ENCODE data around the gene RNF7. TPM values are rescaled to one million over a fixed set of nuclear protein-coding genes. Genes with fewer than 3 reads are reported as not detected.

Gene RNF7
- total RNA-seq, 4 donors from 2014 or later: 92.1 to 113 (median 106) TPM

DNA sequence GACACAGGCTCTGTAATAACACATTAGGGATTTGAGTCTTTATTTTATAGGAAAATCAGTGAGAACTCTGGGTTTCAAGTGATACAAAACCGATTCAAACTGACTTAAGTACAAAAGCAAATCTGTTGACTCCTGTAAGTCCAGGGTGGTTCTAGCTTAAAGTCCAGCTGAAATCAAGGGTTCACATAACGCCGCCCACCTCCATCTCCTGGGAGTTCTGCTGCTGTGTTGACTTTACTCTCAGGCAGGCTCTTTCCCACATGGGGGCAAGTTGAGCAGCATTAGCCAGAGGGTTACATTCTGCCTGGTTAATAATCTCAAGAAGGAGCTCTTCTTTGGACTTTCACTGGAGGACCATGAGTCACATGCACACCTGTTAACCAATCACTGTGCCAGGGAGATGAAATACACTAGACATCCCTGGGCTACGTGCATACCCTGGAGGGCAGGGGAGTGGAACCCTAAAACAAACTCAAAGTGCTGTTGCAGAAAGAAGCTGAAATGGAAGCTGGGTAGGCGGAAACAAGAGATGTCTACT, 9.7 kb upstream of the RNF7 start:
- Histone ChIP-seq H3K4me1 (no peaks in the 10 kb centered on the region), H3K9me3 (no peaks in the 10 kb centered on the region), H3K36me3 (no peaks in the 10 kb centered on the region), H3K27ac (no peak overlapping the region), H3K4me3 (no peak overlapping the region), H3K27me3 (no peaks in the 10 kb centered on the region)
- no peak for ATAC-seq
- in situ Hi-C loops (cut with MboI; ENCODE audit: low sequenced_read_pairs in 4 of 4) (loop anchor here in 1 of 4 donors (25.0 kb wide), 1 partner anchor 366 kb away; the partner anchor contains the start of gene ZBTB38), intact Hi-C loops (cut with DNase I; ENCODE audit: low total_unique reads) (no loop called here)
- DNase-seq: no peak
- TF ChIP-seq, protein P1, sequence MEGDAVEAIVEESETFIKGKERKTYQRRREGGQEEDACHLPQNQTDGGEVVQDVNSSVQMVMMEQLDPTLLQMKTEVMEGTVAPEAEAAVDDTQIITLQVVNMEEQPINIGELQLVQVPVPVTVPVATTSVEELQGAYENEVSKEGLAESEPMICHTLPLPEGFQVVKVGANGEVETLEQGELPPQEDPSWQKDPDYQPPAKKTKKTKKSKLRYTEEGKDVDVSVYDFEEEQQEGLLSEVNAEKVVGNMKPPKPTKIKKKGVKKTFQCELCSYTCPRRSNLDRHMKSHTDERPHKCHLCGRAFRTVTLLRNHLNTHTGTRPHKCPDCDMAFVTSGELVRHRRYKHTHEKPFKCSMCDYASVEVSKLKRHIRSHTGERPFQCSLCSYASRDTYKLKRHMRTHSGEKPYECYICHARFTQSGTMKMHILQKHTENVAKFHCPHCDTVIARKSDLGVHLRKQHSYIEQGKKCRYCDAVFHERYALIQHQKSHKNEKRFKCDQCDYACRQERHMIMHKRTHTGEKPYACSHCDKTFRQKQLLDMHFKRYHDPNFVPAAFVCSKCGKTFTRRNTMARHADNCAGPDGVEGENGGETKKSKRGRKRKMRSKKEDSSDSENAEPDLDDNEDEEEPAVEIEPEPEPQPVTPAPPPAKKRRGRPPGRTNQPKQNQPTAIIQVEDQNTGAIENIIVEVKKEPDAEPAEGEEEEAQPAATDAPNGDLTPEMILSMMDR (IDR thresholded peaks at IDR 0.05 in 4 of 5, conservative IDR thresholded peaks at IDR 0.05 in 1 of 5): no peak
- no peak for TF ChIP-seq POLR2A (IDR thresholded peaks at IDR 0.05)

- Histone ChIP-seq H3K27me3 (no peaks in the 10 kb centered on the region), H3K27ac (no peak overlapping the region), H3K9me3 (no peaks in the 10 kb centered on the region), H3K4me1 (no peaks in the 10 kb centered on the region), H3K36me3 (no peaks in the 10 kb centered on the region), H3K4me3 (no peak overlapping the region)
- no peak for ATAC-seq
- TF ChIP-seq POLR2A (IDR thresholded peaks at IDR 0.05): no peak
- TF ChIP-seq, protein P1 (IDR thresholded peaks at IDR 0.05 in 4 of 5, conservative IDR thresholded peaks at IDR 0.05 in 1 of 5): no peak
- in situ Hi-C loops (cut with MboI; ENCODE audit: low sequenced_read_pairs in 4 of 4): loop anchor here in 1 of 4 donors (25.0 kb wide), 1 partner anchor 367 kb away; the partner anchor contains the start of gene ZBTB38
- intact Hi-C loops (cut with DNase I; ENCODE audit: low total_unique reads): no loop called here
- DNase-seq: no peak
Observed at GRCh38 chr3:141729240-141729639, 8.9 kb upstream of the RNF7 start.

DNA sequence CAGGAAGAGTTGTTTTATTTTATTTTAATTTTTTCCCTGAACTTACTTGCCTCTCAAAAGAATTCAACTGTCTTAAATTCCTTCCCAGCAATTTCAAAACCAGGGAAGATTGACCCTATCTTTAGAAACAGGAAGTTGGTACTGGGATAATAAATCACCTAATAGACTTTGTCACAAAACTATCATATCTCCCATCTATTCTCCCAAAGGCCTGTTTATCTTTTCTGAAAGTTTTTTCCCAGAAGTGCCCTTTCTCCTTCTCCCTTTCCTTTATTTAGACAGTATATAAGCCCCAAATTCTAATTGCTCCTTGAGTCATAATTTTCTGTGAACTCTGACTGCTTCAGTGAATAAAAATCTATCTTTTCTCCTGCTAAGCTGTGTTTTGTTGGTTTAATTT, 2.9 kb upstream of the RNF7 start:
- intact Hi-C loops (cut with DNase I; ENCODE audit: low total_unique reads): loop anchor here (5.0 to 10.0 kb wide), 4 partner anchors 158 to 712 kb away; partner anchors contain the start of genes GK5 and XRN1
- peaks cover 10 to 11% of the 10 kb centered on the region in 2 donors for H3K4me1 ChIP-seq
- H3K36me3 ChIP-seq: no peaks in the 10 kb centered on the region
- DNase-seq (no peak), ATAC-seq (no peak)
- no peaks in the 10 kb centered on the region for H3K27me3 ChIP-seq
- no peaks in the 10 kb centered on the region for H3K9me3 ChIP-seq
- H3K27ac ChIP-seq: no peak overlapping the region
- no peak overlapping the region for H3K4me3 ChIP-seq
- no peak for TF ChIP-seq POLR2A (IDR thresholded peaks at IDR 0.05)
- TF ChIP-seq, protein P1 (IDR thresholded peaks at IDR 0.05 in 4 of 5, conservative IDR thresholded peaks at IDR 0.05 in 1 of 5): no peak
- in situ Hi-C loops (cut with MboI; ENCODE audit: low sequenced_read_pairs in 4 of 4): loop anchor here in 1 of 4 donors (25.0 kb wide), 1 partner anchor 373 kb away; the partner anchor contains the start of gene ZBTB38

DNA sequence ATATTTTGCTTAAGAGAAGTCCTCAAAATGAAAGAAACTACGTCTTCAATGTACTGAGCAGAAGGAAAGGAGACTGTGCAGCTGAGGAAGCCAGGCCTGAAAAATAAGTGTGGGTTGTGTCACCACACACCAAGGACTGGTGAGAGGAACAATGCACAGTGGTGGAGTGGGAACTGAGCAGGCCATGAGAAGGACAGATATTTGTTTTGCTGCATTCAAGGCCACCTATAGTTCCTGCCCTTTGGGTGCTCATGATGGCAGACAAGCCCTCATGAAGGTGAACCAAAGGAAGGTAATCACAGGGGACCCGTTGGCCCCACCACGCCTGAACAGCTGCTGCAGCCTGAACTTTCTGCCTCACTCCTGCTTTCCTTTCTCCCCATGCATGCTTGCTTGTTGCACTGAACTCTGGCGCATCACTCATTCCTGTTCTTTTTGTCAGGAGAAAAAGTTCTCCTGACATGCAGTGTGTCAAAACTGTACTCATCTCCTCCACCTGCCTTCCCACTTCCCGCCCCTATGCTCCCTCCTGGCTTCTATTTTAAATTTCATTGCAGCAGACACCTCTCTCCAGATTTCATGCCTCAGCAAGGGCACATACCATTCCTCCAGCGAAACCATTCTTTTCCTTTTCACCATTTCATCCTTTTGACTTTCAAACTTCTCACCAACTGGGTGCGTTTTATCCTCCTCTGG, 2.2 kb upstream of the RNF7 start:
- H3K4me3 ChIP-seq: no peak overlapping the region
- peaks cover 17 to 18% of the 10 kb centered on the region in 2 donors for H3K4me1 ChIP-seq
- ATAC-seq: no peak
- no peaks in the 10 kb centered on the region for H3K27me3 ChIP-seq
- H3K36me3 ChIP-seq: no peaks in the 10 kb centered on the region
- no peak for TF ChIP-seq POLR2A (IDR thresholded peaks at IDR 0.05)
- TF ChIP-seq, protein P1 (IDR thresholded peaks at IDR 0.05 in 4 of 5, conservative IDR thresholded peaks at IDR 0.05 in 1 of 5): no peak
- H3K27ac ChIP-seq: no peak overlapping the region
- in situ Hi-C loops (cut with MboI; ENCODE audit: low sequenced_read_pairs in 4 of 4) (loop anchor here in 1 of 4 donors (25.0 kb wide), 1 partner anchor 374 kb away; the partner anchor contains the start of gene ZBTB38), intact Hi-C loops (cut with DNase I; ENCODE audit: low total_unique reads) (loop anchor here (5.0 to 10.0 kb wide), 4 partner anchors 159 to 711 kb away; partner anchors contain the start of genes GK5 and XRN1)
- no peak for DNase-seq
- no peaks in the 10 kb centered on the region for H3K9me3 ChIP-seq
